Measurements from ENCODE around the gene GLIS1. TPM values are rescaled to one million over a fixed set of nuclear protein-coding genes. Genes with fewer than 3 reads are reported as not detected.

The GLIS1 gene
- polyA plus RNA-seq, 1 donor = not detected

DNA sequence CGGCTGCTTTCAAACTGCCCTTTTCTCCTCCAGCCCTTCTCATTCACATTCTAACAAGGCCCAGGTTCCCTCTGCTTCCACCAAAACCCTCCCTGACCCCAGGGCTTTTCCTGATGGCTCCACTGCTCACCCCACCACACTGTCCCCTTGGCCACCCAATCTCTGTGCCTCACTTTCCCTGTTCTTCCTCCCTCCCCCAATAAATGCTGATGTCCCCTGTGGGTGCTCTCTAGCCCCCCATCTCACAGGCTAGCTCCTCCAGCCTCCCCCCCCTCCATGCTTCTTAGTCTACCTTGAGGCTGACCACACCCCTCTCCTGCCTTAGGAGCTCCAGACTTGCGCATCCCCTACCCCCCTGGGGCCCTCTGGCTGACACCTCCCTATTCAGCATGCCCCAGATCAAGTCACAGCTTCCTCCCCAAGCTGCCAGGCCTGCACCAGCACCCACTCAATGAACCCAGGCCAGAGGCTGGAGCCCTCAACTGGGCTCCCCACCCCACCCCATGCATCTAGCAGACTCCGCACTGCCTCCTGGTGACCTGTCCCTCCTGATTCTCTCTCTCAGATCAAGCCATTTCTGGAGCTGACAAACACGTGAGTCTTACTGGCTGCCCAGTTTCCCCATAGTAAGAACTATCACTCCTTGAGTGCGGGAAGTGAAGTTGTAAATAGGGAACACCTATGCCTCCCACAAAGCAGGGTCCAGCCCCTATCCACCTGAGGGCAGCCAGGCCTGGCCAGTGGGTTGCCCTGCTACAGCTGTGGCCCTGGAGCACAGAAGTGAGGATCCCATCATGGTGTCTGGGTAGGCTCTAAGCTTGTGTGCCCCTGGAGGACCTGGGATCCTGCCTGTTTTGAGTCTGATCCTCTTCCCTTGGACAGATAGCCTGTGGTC lies 161.9 kb downstream of the GLIS1 start:
- no peak for DNase-seq

- no peak for DNase-seq
Measured at GRCh38 chr1:53576381-53576801, 162.6 kb downstream of the GLIS1 start.

- no peak for DNase-seq
Measured at GRCh38 chr1:53575955-53576320, 163.0 kb downstream of the GLIS1 start.

GRCh38 chr1:53575141-53575954 lies 163.6 kb downstream of the GLIS1 start:
- no peak for DNase-seq

GRCh38 chr1:53574621-53575020 lies 164.3 kb downstream of the GLIS1 start:
- no peak for DNase-seq

DNA sequence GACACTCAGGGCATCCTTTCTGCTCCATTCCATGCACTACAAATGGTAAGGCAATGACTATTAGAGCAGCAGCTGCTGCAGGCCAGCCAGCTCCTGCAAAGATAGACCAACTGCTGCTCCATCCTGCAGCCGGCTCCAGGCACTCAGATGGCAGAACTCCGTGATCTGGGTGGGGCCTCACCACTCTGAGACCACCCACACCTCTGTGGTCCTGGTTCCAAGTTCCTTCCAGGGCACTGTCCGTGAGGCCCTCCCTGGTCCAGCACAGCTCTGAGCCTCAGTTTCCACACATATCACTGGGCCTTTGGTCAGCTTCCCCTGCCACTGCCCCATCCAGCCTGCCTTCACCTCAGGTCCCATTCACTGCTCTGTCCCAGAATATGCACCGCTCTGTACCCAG lies 165.0 kb downstream of the GLIS1 start:
- DNase-seq = no peak

DNA sequence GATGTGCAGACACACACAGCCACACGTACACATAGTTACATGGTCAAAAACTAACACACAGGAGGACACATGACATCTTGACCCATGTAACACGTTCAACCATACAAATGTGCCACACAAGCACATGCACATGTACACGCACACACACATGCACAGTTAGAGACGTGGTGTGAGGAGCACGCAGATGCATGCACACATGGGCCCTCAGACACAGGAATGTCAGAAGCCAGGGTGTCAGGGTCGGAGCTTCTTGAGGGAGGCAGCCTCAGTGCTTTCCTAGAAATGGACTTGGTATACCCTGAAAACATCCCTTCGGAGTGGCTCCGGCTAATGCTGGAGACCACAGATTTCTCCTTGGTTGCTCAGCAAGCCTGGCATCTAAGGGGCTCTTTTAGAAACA lies 165.4 kb downstream of the GLIS1 start:
- DNase-seq = no peak

GRCh38 chr1:53572815-53573173 lies 166.2 kb downstream of the GLIS1 start:
- no peak for DNase-seq

- DNase-seq = no peak
Measured at GRCh38 chr1:53572065-53572814, 166.7 kb downstream of the GLIS1 start.

DNA sequence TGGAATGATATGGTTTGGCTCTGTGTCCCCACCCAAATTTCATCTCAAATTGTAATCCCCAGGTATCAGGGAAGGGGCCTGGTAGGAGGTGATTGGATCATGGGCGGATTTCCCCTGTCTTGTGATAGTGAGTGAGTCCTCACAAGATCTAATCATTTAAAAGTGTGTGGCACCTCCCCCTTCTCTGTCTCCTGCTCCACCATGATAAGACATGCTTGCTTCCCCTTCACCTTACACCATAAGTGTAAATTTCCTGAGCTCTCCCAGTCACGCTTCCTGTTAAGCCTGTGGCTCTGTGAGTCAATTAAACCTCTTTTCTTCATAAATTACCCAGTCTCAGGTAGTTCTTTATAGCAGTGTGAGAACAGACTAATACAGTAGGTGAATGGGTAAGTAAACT lies 170.4 kb downstream of the GLIS1 start:
- DNase-seq = no peak

- no peak for DNase-seq
Measured at GRCh38 chr1:53567851-53568250, 171.1 kb downstream of the GLIS1 start.

DNA sequence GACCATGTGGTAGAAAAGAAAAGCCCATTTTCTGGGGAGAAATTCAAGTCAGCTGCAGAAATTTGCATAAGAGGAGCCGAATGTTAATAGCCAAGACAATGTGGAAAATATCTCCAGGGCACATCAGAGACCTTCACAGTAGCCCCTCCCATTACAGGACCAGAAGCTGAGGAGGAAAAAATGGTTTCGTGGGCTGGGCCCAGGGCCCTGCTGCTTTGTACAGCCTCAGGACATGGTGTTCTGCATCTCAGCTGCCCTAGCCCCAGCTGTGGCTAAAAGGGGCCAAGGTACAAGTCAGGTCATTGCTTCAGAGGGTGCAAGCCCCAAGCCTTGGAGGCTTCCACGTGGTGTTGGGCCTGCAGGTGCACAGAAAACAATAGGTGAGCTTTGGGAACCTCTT lies 171.5 kb downstream of the GLIS1 start:
- DNase-seq = no peak

- DNase-seq = no peak
Measured at GRCh38 chr1:53563611-53564010, 175.4 kb downstream of the GLIS1 start.

DNA sequence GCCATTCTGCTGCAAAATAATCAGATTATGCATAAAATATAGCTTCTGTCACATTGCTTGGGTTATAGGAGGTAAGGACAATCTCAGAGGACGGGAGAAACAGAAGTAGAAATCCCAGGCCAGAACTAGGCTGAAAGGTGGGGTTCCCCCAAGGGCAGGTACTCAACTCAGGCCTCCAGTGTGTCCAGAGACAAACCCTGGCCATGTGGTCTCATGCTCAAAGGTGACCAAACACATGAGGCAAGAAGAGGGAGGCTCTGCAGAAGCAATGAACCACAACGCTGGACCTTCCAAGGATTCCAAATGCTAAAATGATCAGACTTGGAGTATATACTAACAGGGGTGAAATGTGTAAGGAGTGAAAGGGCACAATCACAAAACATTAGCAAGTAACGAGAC lies 176.0 kb downstream of the GLIS1 start:
- DNase-seq = no peak

DNA sequence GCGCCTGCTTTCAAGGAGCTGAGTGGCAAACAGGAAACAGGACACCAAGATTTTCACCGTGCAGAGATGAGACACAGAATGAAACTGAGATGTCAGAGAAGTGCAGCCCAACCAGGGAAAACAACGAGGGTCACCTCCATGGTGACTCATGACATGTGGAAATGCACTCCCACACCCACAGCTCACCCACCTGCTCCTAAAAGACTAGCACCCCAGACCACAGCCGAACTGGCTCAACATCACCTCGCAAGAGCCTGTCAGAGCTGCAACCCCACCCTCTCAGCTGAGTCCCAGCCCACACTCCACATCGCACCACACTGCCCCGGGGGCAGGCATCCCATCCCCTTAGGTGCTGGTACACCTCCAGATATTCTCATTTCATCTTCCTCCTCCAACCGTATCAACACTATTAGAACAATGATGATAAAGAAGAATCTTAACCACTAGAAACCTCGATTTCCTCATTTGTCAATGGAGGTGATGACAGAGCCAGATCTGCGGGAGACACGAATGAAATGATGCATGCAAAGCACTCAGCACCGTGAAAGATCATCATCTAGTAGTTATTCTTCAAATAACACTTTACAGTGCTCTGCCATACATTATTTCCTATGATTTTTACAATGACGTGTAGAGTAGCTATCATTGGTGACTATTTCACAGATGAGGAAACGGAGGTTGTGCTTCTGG lies 176.5 kb downstream of the GLIS1 start:
- no peak for DNase-seq

GRCh38 chr1:53561503-53562105 lies 177.4 kb downstream of the GLIS1 start:
- no peak for DNase-seq

DNA sequence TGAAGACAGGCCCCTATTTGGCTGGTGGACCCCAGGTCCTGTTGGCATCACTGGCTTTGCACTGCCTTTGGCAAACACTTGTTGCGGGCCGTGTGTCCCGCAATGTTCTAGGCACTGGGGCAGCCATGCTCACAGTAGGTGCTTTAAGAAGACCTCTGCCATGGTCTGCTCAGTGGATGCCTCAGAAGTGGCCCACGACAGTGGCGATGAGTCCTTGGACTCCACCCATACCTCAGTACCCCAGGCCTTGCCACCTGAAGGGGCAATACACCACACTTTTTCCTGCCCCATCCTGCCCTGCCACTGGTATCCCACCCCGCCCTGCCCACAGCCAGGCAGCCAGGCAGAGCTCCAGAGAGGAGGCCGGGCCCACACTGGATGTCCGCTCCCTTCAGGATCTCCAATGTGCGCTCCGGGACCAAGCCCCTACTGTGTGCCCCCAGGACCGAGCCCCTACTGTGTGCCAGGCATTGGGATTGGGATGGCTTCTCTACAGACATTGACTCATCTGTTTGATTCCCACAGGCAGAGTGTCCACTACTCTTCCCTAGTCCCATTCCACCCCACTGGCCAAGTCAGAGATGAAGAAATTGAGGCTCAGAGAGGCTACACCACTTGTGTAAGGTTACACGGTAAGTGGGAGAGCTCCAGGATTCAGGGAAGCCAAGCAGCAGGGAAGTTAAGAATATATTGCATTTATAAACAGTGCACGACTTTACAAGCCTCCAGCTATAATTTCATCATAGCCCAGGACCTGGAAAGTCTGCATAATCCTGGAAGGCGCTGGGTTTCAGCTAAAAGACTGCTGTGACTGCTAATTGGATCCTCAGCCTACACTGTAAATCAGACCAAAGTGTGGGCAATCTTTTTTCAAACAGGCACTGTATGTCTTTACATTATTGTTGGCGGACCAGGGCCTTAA lies 178.1 kb downstream of the GLIS1 start:
- DNase-seq = no peak

GRCh38 chr1:53559854-53560580 lies 178.9 kb downstream of the GLIS1 start:
- no peak for DNase-seq

DNA sequence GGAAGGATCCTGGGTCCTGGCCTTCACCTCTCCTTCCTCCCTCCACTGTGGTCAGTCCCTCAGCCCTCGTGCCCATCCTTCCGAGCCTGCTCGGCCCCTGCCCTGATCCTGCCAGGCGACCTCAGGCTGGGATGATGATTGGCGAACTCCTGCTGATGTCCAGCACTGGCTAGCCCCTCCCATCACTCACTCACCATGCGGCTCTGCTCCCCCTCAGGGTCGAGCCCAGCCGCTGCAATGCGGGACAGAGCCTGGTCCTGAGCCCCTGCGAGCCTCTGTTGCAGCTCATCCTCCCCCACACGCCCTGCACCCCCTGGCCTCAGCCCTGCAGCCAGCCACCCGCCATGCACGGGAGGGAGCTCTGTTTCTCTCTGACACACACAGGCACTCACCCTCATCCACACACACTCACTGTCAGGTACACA lies 179.6 kb downstream of the GLIS1 start:
- no peak for DNase-seq

DNA sequence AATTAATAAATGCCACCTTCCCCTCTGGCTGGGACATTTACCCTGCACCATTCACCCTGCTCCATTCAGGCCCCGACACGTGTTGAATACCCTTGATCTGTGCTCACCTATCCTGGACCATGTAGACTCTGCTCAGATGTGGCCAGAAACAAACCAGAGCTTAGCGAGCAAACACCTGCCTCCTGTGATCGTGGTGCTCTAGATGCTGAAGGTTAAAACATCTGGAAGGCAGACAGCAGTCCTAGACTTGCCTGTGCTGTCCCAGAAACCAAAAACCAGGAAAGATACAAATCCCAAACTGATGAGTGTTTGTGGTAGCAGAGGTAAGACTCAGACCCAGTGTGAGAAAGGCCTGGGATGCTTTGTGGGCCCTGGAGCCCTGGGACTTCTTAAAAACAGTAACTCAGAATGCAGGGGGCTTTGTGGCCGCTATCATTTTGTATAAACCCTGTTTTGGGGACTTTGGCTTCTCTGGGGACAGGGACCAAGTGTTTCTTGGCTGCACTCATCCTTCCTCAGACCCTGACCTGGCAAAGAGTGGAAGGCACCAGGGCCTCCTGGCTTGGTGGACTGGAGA lies 180.1 kb downstream of the GLIS1 start:
- no peak for DNase-seq

Measured in hindlimb muscle (tissue), 1 donor.